Measurements from ENCODE around the gene PLEKHS1.

DNA sequence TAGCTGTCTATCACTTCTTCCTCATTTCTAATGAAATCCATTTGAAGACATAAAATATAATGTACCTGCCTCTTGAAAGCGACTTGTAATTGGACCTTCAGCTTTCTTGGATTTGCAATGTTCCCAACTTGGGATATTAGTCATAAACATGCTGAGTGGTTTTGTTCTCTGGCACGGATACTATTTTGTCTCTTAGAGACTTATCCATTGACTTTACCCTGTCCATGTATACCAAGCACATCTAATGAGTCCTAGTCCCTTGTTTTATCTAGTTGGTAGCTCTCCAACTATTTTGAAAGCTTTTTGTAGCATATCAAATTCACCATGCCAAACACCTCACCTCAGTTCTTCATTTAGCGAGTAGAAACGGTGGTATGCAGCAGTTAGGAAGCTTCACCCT lies 18.9 kb downstream of the PLEKHS1 start:
- TF ChIP-seq, protein P1, sequence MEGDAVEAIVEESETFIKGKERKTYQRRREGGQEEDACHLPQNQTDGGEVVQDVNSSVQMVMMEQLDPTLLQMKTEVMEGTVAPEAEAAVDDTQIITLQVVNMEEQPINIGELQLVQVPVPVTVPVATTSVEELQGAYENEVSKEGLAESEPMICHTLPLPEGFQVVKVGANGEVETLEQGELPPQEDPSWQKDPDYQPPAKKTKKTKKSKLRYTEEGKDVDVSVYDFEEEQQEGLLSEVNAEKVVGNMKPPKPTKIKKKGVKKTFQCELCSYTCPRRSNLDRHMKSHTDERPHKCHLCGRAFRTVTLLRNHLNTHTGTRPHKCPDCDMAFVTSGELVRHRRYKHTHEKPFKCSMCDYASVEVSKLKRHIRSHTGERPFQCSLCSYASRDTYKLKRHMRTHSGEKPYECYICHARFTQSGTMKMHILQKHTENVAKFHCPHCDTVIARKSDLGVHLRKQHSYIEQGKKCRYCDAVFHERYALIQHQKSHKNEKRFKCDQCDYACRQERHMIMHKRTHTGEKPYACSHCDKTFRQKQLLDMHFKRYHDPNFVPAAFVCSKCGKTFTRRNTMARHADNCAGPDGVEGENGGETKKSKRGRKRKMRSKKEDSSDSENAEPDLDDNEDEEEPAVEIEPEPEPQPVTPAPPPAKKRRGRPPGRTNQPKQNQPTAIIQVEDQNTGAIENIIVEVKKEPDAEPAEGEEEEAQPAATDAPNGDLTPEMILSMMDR (IDR thresholded peaks at IDR 0.05; ENCODE audit: low read length) = no peak
- no peak for TF ChIP-seq EZH2 (IDR thresholded peaks at IDR 0.05; ENCODE audit: borderline replicate concordance, low read length)
